Endothelial cell of umbilical vein (primary cell): Measurements from ENCODE around the gene MAML2. TPM values are rescaled to one million over a fixed set of nuclear protein-coding genes. Genes with fewer than 3 reads are reported as not detected.

Experiments used
- BruUV-seq: library from RNA; stranded (reverse); fragments of 400-500 nt; replicated peaks from 2 replicates; lab custom pipeline; 2021; lab: Mats Ljungman, UMichigan
- CTCF ChIA-PET: fragments of 300-600, 350-600 bp; sonication (Branson Sonifier 250); formaldehyde crosslinking; loops from one replicate; lab custom pipeline; 2021; ENCODE audit warnings: antibody characterized with exemption, inconsistent platforms; lab: Charles Lee
- POLR2A ChIA-PET: fragments of 300-600, 350-600 bp; sonication (Branson Sonifier 250); formaldehyde crosslinking; loops from one replicate; lab custom pipeline; 2021; ENCODE audit warnings: antibody characterized with exemption, inconsistent platforms; lab: Charles Lee
- DNase-seq: peaks from one replicate; pipeline ENCODE4 v3.0.0-alpha.2; 2011; ENCODE audit warnings: low read depth, low spot score
- FAIRE-seq: peaks from 2 replicates; lab custom pipeline; 2011; peaks lifted over from hg19 to GRCh38; lab: Jason Lieb, UNC
- H2AFZ ChIP-seq: 2 replicates; pipeline ENCODE4 v1.6.0; 2012; ENCODE audit warnings: low read depth, low read length, control low read depth, inconsistent platforms
- H3K27ac ChIP-seq: 2 replicates; pipeline ENCODE4 v1.5.1; 2011; ENCODE audit warnings: low read depth, mild to moderate bottlenecking, control low read depth, low read length, moderate library complexity; ENCODE audit not compliant: insufficient read depth
- H3K27me3 ChIP-seq, 2 experiments: 2 replicates each; pipeline versions ENCODE4 v1.6.0 to v1.6.1; 2011; ENCODE audit warnings: low read length in 2 of 2, mixed read lengths in 1 of 2; ENCODE audit not compliant: control insufficient read depth in 2 of 2, insufficient read depth in 2 of 2
- H3K36me3 ChIP-seq, 2 experiments: 2 replicates in 1 of 2; 3 replicates in 1 of 2; pipeline ENCODE4 v1.5.1; 2011; ENCODE audit warnings: low read length in 2 of 2, mild to moderate bottlenecking in 1 of 2, moderate library complexity in 1 of 2; ENCODE audit not compliant: control insufficient read depth in 2 of 2, insufficient read depth in 2 of 2; ENCODE audit errors: extremely low read depth in 1 of 2
- H3K4me1 ChIP-seq: 3 replicates; pipeline ENCODE4 v1.5.1; 2011; ENCODE audit warnings: mild to moderate bottlenecking, low read length; ENCODE audit not compliant: control insufficient read depth, insufficient read depth; ENCODE audit errors: extremely low read depth
- H3K4me2 ChIP-seq: 2 replicates; pipeline ENCODE4 v1.6.1; 2011; ENCODE audit warnings: low read length, control low read depth, mixed read lengths; ENCODE audit not compliant: insufficient read depth
- H3K4me3 ChIP-seq, 3 experiments: fragments of 200-600 bp in 1 of 3; sonication (generic), shearing (Covaris generic) in 1 of 3; replicated peaks in 1 of 3; 2 replicates each; pipeline ENCODE4 v1.5.1; 2011 to 2016; ENCODE audit warnings: control low read depth in 3 of 3, low read length in 3 of 3, mild to moderate bottlenecking in 2 of 3, inconsistent platforms in 1 of 3, low read depth in 1 of 3, moderate library complexity in 1 of 3; ENCODE audit not compliant: insufficient read depth in 1 of 3
- H3K79me2 ChIP-seq: 2 replicates; pipeline ENCODE4 v1.6.0; 2012; ENCODE audit warnings: low read length, inconsistent platforms; ENCODE audit not compliant: control insufficient read depth, insufficient read depth
- H3K9ac ChIP-seq: replicated peaks from 2 replicates; pipeline ENCODE3; 2011; ENCODE audit warnings: low read length, control low read depth; ENCODE audit not compliant: insufficient read depth; ENCODE audit errors: extremely low read depth
- H3K9me1 ChIP-seq: replicated peaks from 3 replicates; pipeline ENCODE4 v1.6.0; 2011; ENCODE audit warnings: mild to moderate bottlenecking, low read length; ENCODE audit not compliant: control insufficient read depth, insufficient read depth; ENCODE audit errors: extremely low read depth
- H3K9me3 ChIP-seq: replicated peaks from 2 replicates; pipeline ENCODE4 v1.5.1; 2012; ENCODE audit warnings: low read length, inconsistent platforms; ENCODE audit not compliant: control insufficient read depth, insufficient read depth
- H4K20me1 ChIP-seq: replicated peaks from 2 replicates; pipeline ENCODE3; 2011; ENCODE audit warnings: mild to moderate bottlenecking, low read length; ENCODE audit not compliant: control insufficient read depth, insufficient read depth; ENCODE audit errors: extremely low read depth
- EZH2 ChIP-seq: IDR thresholded peaks from 2 replicates; pipeline ENCODE4 v1.6.1; 2012; ENCODE audit warnings: borderline replicate concordance, low read depth, mild to moderate bottlenecking, moderate library complexity, low read length, inconsistent platforms; ENCODE audit not compliant: severe bottlenecking
- FOS ChIP-seq: IDR thresholded peaks from 2 replicates; pipeline ENCODE4 v1.6.1; 2011; ENCODE audit warnings: mild to moderate bottlenecking, low read length, moderate library complexity, borderline replicate concordance; ENCODE audit not compliant: insufficient read depth
- GATA2 ChIP-seq: IDR thresholded peaks from 2 replicates; pipeline ENCODE4 v1.7.0; 2011; ENCODE audit warnings: low read depth, mild to moderate bottlenecking, moderate library complexity, mixed read lengths, low read length; ENCODE audit not compliant: insufficient read length, insufficient read depth
- JUN ChIP-seq: IDR thresholded peaks from 2 replicates; pipeline ENCODE4 v1.6.1; 2011; ENCODE audit warnings: borderline replicate concordance, low read depth; ENCODE audit not compliant: insufficient read length, insufficient read depth
- MAX ChIP-seq: IDR thresholded peaks from 2 replicates; pipeline ENCODE4 v1.6.1; 2011; ENCODE audit not compliant: insufficient read depth, insufficient read length
- MYC ChIP-seq: IDR thresholded peaks from one replicate; pipeline ENCODE4 v1.6.1; 2011; ENCODE audit warnings: mild to moderate bottlenecking, low read depth, low read length
- POLR2A ChIP-seq: IDR thresholded peaks from 2 replicates; pipeline ENCODE4 v1.6.1; 2012; ENCODE audit warnings: low read depth, mild to moderate bottlenecking, control low read depth, low read length
- POLR2AphosphoS5 ChIP-seq: IDR thresholded peaks from 2 replicates; pipeline ENCODE4 v1.6.1; 2012; ENCODE audit warnings: low read depth, mild to moderate bottlenecking, control low read depth, low read length, moderate library complexity; ENCODE audit not compliant: insufficient read depth
- dilution Hi-C: fragments of 300-500 bp; cut with MboI; formaldehyde crosslinking; loops from one replicate; pipeline ENCODE4 v1.15.0; 2019; ENCODE audit warnings: low sequenced_read_pairs; ENCODE audit not compliant: extremely low pct_ligation_motif_present
- intact Hi-C: fragments of 100-400 bp; cut with micrococcal nuclease; formaldehyde crosslinking; loops from one replicate; pipeline ENCODE4 v1.10.0; 2022
- polyA plus RNA-seq, 4 experiments: library from polyadenylated mRNA; depleted of rRNA in 3 of 4; stranded (reverse) in 3 of 4; unstranded in 1 of 4; fragments of >200 nt; gene quantifications; 2 replicates each; pipeline versions ENCODE4 v1.2.1 to v1.2.3, GENCODE V29; 2011 to 2012; ENCODE audit warnings: missing spikeins in 1 of 4
- total RNA-seq: library from RNA; stranded (reverse); gene quantifications from 2 replicates; pipeline ENCODE4 v1.2.3, GENCODE V29; 2021
- TF ChIP-seq, protein P1 (sequence below), 2 donors: IDR thresholded peaks; 1 replicate in 1 of 2; 2 replicates in 1 of 2; pipeline ENCODE4 v1.5.1; 2011; ENCODE audit warnings: low read length in 2 of 2, mild to moderate bottlenecking in 2 of 2, moderate library complexity in 2 of 2, control low read depth in 1 of 2, inconsistent platforms in 1 of 2, low read depth in 1 of 2; ENCODE audit not compliant: insufficient read depth in 1 of 2; ENCODE audit errors: extremely low read depth in 1 of 2

MAML2 gene
- total and polyA plus RNA-seq, 2 donors (not counting 3 experiments of a cell fraction or from before 2014, with no cell fraction given) = 12.4 to 16.8 TPM

DNA sequence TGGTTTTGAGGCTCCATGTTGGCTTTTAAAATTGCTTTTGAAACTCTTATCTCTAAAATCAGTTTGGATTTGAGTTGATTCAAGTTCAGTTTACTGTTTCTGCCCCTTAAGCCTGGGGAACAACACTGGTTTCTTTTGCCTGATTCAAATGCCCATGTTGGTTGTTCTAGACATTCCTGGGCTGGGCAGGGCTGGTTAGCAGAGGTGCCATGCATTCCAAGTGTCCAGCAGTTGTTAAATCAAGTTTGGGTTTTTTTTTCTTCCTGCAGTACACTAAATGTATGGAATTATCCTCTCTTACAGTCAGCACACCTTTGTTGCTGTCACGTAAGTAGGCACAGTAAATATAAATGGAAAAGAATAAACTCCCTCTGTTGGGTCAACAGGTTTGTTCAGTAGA, 351.9 kb downstream of the MAML2 start:
- Histone ChIP-seq H2AFZ (no peak overlapping the region), H3K9me3 (no peaks in the 10 kb centered on the region), H3K9me1 (no peaks in the 10 kb centered on the region), H3K27me3 (no peaks in the 10 kb centered on the region), H3K4me3 (no peak overlapping the region), H3K79me2 (no peaks in the 10 kb centered on the region), H3K27ac (no peak overlapping the region), H3K4me2 (no peak overlapping the region), H3K9ac (no peak overlapping the region), H4K20me1 (no peaks in the 10 kb centered on the region), H3K4me1 (no peaks in the 10 kb centered on the region), H3K36me3 (no peaks in the 10 kb centered on the region)
- dilution Hi-C loops (no loop called here), intact Hi-C loops (no loop called here)
- POLR2A ChIA-PET = no interaction called here
- BruUV-seq = no TSS peak
- FAIRE-seq = no peak
- DNase-seq = no peak
- TF ChIP-seq FOS (no peak), MAX (no peak), POLR2A (no peak), JUN (no peak), MYC (no peak), EZH2 (no peak), POLR2AphosphoS5 (no peak), GATA2 (no peak)
- TF ChIP-seq, protein P1, sequence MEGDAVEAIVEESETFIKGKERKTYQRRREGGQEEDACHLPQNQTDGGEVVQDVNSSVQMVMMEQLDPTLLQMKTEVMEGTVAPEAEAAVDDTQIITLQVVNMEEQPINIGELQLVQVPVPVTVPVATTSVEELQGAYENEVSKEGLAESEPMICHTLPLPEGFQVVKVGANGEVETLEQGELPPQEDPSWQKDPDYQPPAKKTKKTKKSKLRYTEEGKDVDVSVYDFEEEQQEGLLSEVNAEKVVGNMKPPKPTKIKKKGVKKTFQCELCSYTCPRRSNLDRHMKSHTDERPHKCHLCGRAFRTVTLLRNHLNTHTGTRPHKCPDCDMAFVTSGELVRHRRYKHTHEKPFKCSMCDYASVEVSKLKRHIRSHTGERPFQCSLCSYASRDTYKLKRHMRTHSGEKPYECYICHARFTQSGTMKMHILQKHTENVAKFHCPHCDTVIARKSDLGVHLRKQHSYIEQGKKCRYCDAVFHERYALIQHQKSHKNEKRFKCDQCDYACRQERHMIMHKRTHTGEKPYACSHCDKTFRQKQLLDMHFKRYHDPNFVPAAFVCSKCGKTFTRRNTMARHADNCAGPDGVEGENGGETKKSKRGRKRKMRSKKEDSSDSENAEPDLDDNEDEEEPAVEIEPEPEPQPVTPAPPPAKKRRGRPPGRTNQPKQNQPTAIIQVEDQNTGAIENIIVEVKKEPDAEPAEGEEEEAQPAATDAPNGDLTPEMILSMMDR (IDR thresholded peaks at IDR 0.05; ENCODE audit: extremely low read depth in 1 of 2, insufficient read depth in 1 of 2, low read depth in 1 of 2, low read length in 2 of 2) = no peak
- CTCF ChIA-PET = no interaction called here
